Activated T-cell treated with anti-CD3 and anti-CD28 coated beads for 48 hours (primary cell): ENCODE data around the gene DNMT3A.

Experiments used
- DNase-seq: peaks from one replicate; pipeline ENCODE4 v3.0.0-alpha.2; 2020; ENCODE audit warnings: low read depth

Gene DNMT3A

GRCh38 chr2:25304826-25305596 is 36.7 kb downstream of the DNMT3A start:
- no peak for DNase-seq

- no peak for DNase-seq
These were observed 37.4 kb downstream of the DNMT3A start for GRCh38 chr2:25304321-25304720.

GRCh38 chr2:25303633-25304236 is 38.0 kb downstream of the DNMT3A start:
- DNase-seq = no peak

GRCh38 chr2:25302758-25303375 is 38.9 kb downstream of the DNMT3A start:
- no peak for DNase-seq

GRCh38 chr2:25301453-25302352 is 40.0 kb downstream of the DNMT3A start:
- DNase-seq = peak; percentile 76

GRCh38 chr2:25300001-25300400 is 41.7 kb downstream of the DNMT3A start:
- no peak for DNase-seq

GRCh38 chr2:25298776-25299431 is 42.8 kb downstream of the DNMT3A start:
- DNase-seq = no peak

GRCh38 chr2:25297738-25298137 is 44.0 kb downstream of the DNMT3A start:
- no peak for DNase-seq

GRCh38 chr2:25295621-25296020 is 46.1 kb downstream of the DNMT3A start:
- no peak for DNase-seq

GRCh38 chr2:25294573-25295462 is 46.9 kb downstream of the DNMT3A start:
- peak; percentile 67 for DNase-seq

GRCh38 chr2:25293958-25294562 is 47.7 kb downstream of the DNMT3A start:
- no peak for DNase-seq

GRCh38 chr2:25293145-25293544 is 48.6 kb downstream of the DNMT3A start:
- no peak for DNase-seq

- DNase-seq = no peak
These were observed 49.3 kb downstream of the DNMT3A start for GRCh38 chr2:25292408-25292807.

- no peak for DNase-seq
These were observed 50.8 kb downstream of the DNMT3A start for GRCh38 chr2:25290811-25291495.

- no peak for DNase-seq
These were observed 54.8 kb downstream of the DNMT3A start for GRCh38 chr2:25286723-25287483.

- DNase-seq = peak; percentile 55
These were observed 55.7 kb downstream of the DNMT3A start for GRCh38 chr2:25286025-25286400.

GRCh38 chr2:25285265-25286024 is 56.3 kb downstream of the DNMT3A start:
- DNase-seq = no peak

GRCh38 chr2:25284756-25285155 is 57.0 kb downstream of the DNMT3A start:
- no peak for DNase-seq
